Measurements from ENCODE around the gene MRPS27.

- TF ChIP-seq SIN3A (IDR thresholded peaks at IDR 0.05; ENCODE audit: borderline replicate concordance, insufficient read depth, low read length) (no peak), POLR2AphosphoS5 (IDR thresholded peaks at IDR 0.05; ENCODE audit: low read depth, low read length) (no peak), TAF1 (IDR thresholded peaks at IDR 0.05; ENCODE audit: borderline replicate concordance, insufficient read depth, low read length) (no peak), REST (IDR thresholded peaks at IDR 0.05; ENCODE audit: insufficient read depth in 1 of 2, low read depth in 2 of 2, low read length in 2 of 2) (no peak)
Observed at GRCh38 chr5:72308853-72309191, 11.2 kb downstream of the MRPS27 start.
